BLaER1 treated with 17β-estradiol and CSF1 and Interleukin-3, amounts not matched to agents 10 nM and 100 nM (cell line): ENCODE measurements around the gene NCBP3.

Source experiments
- H3K27ac ChIP-seq, 11 experiments: shearing (Covaris generic); formaldehyde crosslinking; 2 replicates each; pipeline ENCODE4 v1.8.1; 2022
- H3K27me3 ChIP-seq, 11 experiments: shearing (Covaris generic); formaldehyde crosslinking; 2 replicates each; pipeline ENCODE4 v1.8.1; 2022
- H3K36me3 ChIP-seq, 11 experiments: shearing (Covaris generic); formaldehyde crosslinking; 2 replicates each; pipeline ENCODE4 v1.8.1; 2022
- H3K4me1 ChIP-seq, 10 experiments: shearing (Covaris generic); formaldehyde crosslinking; 2 replicates each; pipeline ENCODE4 v1.8.1; 2022
- H3K4me2 ChIP-seq, 11 experiments: shearing (Covaris generic); formaldehyde crosslinking; 2 replicates each; pipeline ENCODE4 v1.8.1; 2022
- H3K4me3 ChIP-seq, 10 experiments: shearing (Covaris generic); formaldehyde crosslinking; 2 replicates each; pipeline ENCODE4 v1.8.1; 2022
- H3K9ac ChIP-seq, 11 experiments: shearing (Covaris generic); formaldehyde crosslinking; 2 replicates each; pipeline ENCODE4 v1.8.1; 2022
- H3K9me3 ChIP-seq, 11 experiments: shearing (Covaris generic); formaldehyde crosslinking; replicated peaks in 1 of 11; 2 replicates each; pipeline ENCODE4 v1.8.1; 2022
- H4K20me1 ChIP-seq, 11 experiments: shearing (Covaris generic); formaldehyde crosslinking; 2 replicates each; pipeline ENCODE4 v1.8.1; 2022
- Cebpa-rat ChIP-seq, 11 experiments: shearing (Covaris generic); IDR thresholded peaks; 2 replicates each; pipeline ENCODE4 v1.8.1; 2022

The NCBP3 gene

GRCh38 chr17:3838206-3838605, 7.8 kb downstream of the NCBP3 start:
- no peak for TF ChIP-seq Cebpa-rat (IDR thresholded peaks at IDR 0.05)
- no peak overlapping the region for H3K27ac ChIP-seq
- no peak overlapping the region for H3K4me2 ChIP-seq
- H3K4me1 ChIP-seq = peaks cover 0 to 17% (median 13%) of the 10 kb centered on the region in 10 experiments; a peak in 18 of 20 replicates
- peaks cover 24 to 100% (median 75%) of the 10 kb centered on the region in 11 experiments; a peak in 21 of 22 replicates for H4K20me1 ChIP-seq
- peaks cover 95 to 100% (median 100%) of the 10 kb centered on the region in 11 experiments for H3K36me3 ChIP-seq
- no peaks in the 10 kb centered on the region for H3K9me3 ChIP-seq
- no peaks in the 10 kb centered on the region for H3K27me3 ChIP-seq
- H3K9ac ChIP-seq = no peak overlapping the region
- no peak overlapping the region for H3K4me3 ChIP-seq

- no peak for TF ChIP-seq Cebpa-rat (IDR thresholded peaks at IDR 0.05)
Observed at GRCh38 chr17:3836551-3836950, 9.5 kb downstream of the NCBP3 start.

GRCh38 chr17:3835410-3836229, 10.4 kb downstream of the NCBP3 start:
- Histone ChIP-seq H3K4me3 (no peak overlapping the region), H3K36me3 (peaks cover 81 to 87% (median 86%) of the 10 kb centered on the region in 11 experiments), H3K4me2 (no peak overlapping the region), H3K4me1 (peaks cover 0 to 12% (median 0%) of the 10 kb centered on the region in 10 experiments; a peak in 3 of 20 replicates), H3K9ac (0 out of 22 replicates have a peak overlapping the region, but pooled peaks of 1 of the 11 experiments have one; percentile 31), H3K27ac (no peak overlapping the region), H4K20me1 (peaks cover 11 to 85% (median 58%) of the 10 kb centered on the region in 11 experiments; a peak in 21 of 22 replicates), H3K9me3 (no peaks in the 10 kb centered on the region), H3K27me3 (no peaks in the 10 kb centered on the region)
- TF ChIP-seq Cebpa-rat (IDR thresholded peaks at IDR 0.05) = peak in 2 of 11 experiments; percentile 53 to 56; a peak in 2 of 22 replicates

More at GRCh38 chr17:3836551-3836950, 9.5 kb downstream of the NCBP3 start:
- no peak overlapping the region for H3K9ac ChIP-seq
- peaks cover 11 to 89% (median 63%) of the 10 kb centered on the region in 11 experiments; a peak in 21 of 22 replicates for H4K20me1 ChIP-seq
- peaks cover 0 to 12% (median 0%) of the 10 kb centered on the region in 10 experiments; a peak in 3 of 20 replicates for H3K4me1 ChIP-seq
- peaks cover 84 to 91% (median 89%) of the 10 kb centered on the region in 11 experiments for H3K36me3 ChIP-seq
- H3K4me3 ChIP-seq = no peak overlapping the region
- no peak overlapping the region for H3K27ac ChIP-seq
- no peaks in the 10 kb centered on the region for H3K9me3 ChIP-seq
- H3K27me3 ChIP-seq = no peaks in the 10 kb centered on the region
- H3K4me2 ChIP-seq = no peak overlapping the region

GRCh38 chr17:3834811-3835210, 11.2 kb downstream of the NCBP3 start:
- Histone ChIP-seq H3K27ac (no peak overlapping the region), H3K27me3 (no peaks in the 10 kb centered on the region), H3K4me2 (no peak overlapping the region), H3K36me3 (peaks cover 81 to 87% (median 85%) of the 10 kb centered on the region in 11 experiments), H4K20me1 (peaks cover 11 to 85% (median 54%) of the 10 kb centered on the region in 11 experiments; a peak in 21 of 22 replicates), H3K9me3 (no peaks in the 10 kb centered on the region), H3K9ac (0 out of 22 replicates have a peak overlapping the region, but pooled peaks of 1 of the 11 experiments have one; percentile 31), H3K4me1 (peaks cover 0 to 13% (median 0%) of the 10 kb centered on the region in 10 experiments; a peak in 4 of 20 replicates), H3K4me3 (no peak overlapping the region)
- no peak for TF ChIP-seq Cebpa-rat (IDR thresholded peaks at IDR 0.05)

GRCh38 chr17:3828852-3829232, 17.2 kb downstream of the NCBP3 start:
- H3K4me3 ChIP-seq = no peak overlapping the region
- peak overlapping the region in 1 of 11 experiments; percentile 0; a peak in 1 of 22 replicates for H3K27ac ChIP-seq
- H3K4me1 ChIP-seq = peaks cover 0 to 26% (median 13%) of the 10 kb centered on the region in 10 experiments; a peak in 11 of 20 replicates
- H3K9me3 ChIP-seq = no peaks in the 10 kb centered on the region
- no peak for TF ChIP-seq Cebpa-rat (IDR thresholded peaks at IDR 0.05)
- H3K36me3 ChIP-seq = peaks cover 74 to 87% (median 81%) of the 10 kb centered on the region in 11 experiments
- no peaks in the 10 kb centered on the region for H3K27me3 ChIP-seq
- H4K20me1 ChIP-seq = peaks cover 0 to 46% (median 29%) of the 10 kb centered on the region in 11 experiments; a peak in 20 of 22 replicates
- H3K4me2 ChIP-seq = peak overlapping the region in 4 of 11 experiments; percentile 5 to 41 (median 26); a peak in 7 of 22 replicates
- peak overlapping the region in 5 of 11 experiments; percentile 2 to 40 (median 10); a peak in 4 of 22 replicates for H3K9ac ChIP-seq

GRCh38 chr17:3828151-3828851, 17.7 kb downstream of the NCBP3 start:
- Histone ChIP-seq H3K4me1 (peaks cover 0 to 26% (median 13%) of the 10 kb centered on the region in 10 experiments; a peak in 11 of 20 replicates), H3K4me3 (no peak overlapping the region), H3K9me3 (no peaks in the 10 kb centered on the region), H3K36me3 (peaks cover 74 to 87% (median 81%) of the 10 kb centered on the region in 11 experiments), H3K27me3 (no peaks in the 10 kb centered on the region), H3K27ac (peak overlapping the region in 1 of 11 experiments; percentile 0; a peak in 1 of 22 replicates), H3K9ac (peak overlapping the region in 5 of 11 experiments; percentile 2 to 40 (median 10); a peak in 6 of 22 replicates), H4K20me1 (peaks cover 0 to 41% (median 26%) of the 10 kb centered on the region in 11 experiments; a peak in 19 of 22 replicates), H3K4me2 (peak overlapping the region in 4 of 11 experiments; percentile 5 to 41 (median 26); a peak in 8 of 22 replicates)
- TF ChIP-seq Cebpa-rat (IDR thresholded peaks at IDR 0.05) = no peak

GRCh38 chr17:3827124-3827773, 18.8 kb downstream of the NCBP3 start:
- TF ChIP-seq Cebpa-rat (IDR thresholded peaks at IDR 0.05) = no peak
- Histone ChIP-seq H3K4me3 (no peak overlapping the region), H3K9ac (no peak overlapping the region), H3K27ac (no peak overlapping the region), H3K4me1 (peaks cover 0 to 26% (median 13%) of the 10 kb centered on the region in 10 experiments; a peak in 11 of 20 replicates), H3K4me2 (peak overlapping the region in 1 of 11 experiments; percentile 41; a peak in 1 of 22 replicates), H3K27me3 (no peaks in the 10 kb centered on the region), H3K36me3 (peaks cover 78 to 89% (median 85%) of the 10 kb centered on the region in 11 experiments), H3K9me3 (no peaks in the 10 kb centered on the region), H4K20me1 (peaks cover 0 to 34% (median 20%) of the 10 kb centered on the region in 11 experiments; a peak in 18 of 22 replicates)

- H3K9ac ChIP-seq = 0 out of 22 replicates have a peak overlapping the region, but pooled peaks of 1 of the 11 experiments have one; percentile 2
- no peaks in the 10 kb centered on the region for H3K9me3 ChIP-seq
- H3K4me2 ChIP-seq = no peak overlapping the region
- H3K36me3 ChIP-seq = peaks cover 88 to 99% (median 95%) of the 10 kb centered on the region in 11 experiments
- peaks cover 0 to 26% (median 13%) of the 10 kb centered on the region in 10 experiments; a peak in 11 of 20 replicates for H3K4me1 ChIP-seq
- peaks cover 0 to 34% (median 20%) of the 10 kb centered on the region in 11 experiments; a peak in 18 of 22 replicates for H4K20me1 ChIP-seq
- no peak overlapping the region for H3K4me3 ChIP-seq
- TF ChIP-seq Cebpa-rat (IDR thresholded peaks at IDR 0.05) = no peak
- no peaks in the 10 kb centered on the region for H3K27me3 ChIP-seq
- H3K27ac ChIP-seq = peak overlapping the region in 1 of 11 experiments; percentile 3; a peak in 1 of 22 replicates
Observed at GRCh38 chr17:3826191-3826590, 19.9 kb downstream of the NCBP3 start.
